ENCODE results near the gene DIPK1B. TPM values are rescaled to one million over a fixed set of nuclear protein-coding genes. Genes with fewer than 3 reads are reported as not detected.

The DIPK1B gene
- total and polyA plus RNA-seq, 2 experiments from 2014 or later, result 18.7 to 60.0 TPM

- Mint-ChIP-seq H3K36me3 (ENCODE audit: low read depth) (peaks cover 48% of the 10 kb centered on the region), H3K9me3 (no peaks in the 10 kb centered on the region; the same call in 1 of the 3 replicates), H3K27ac (no peak overlapping the region), H3K27me3 (ENCODE audit: insufficient read depth, low read depth, poor library complexity) (peaks cover 28% of the 10 kb centered on the region), H3K4me1 (peaks cover 18% of the 10 kb centered on the region), H3K4me3 (peak overlapping the region; percentile 93; the same call in 2 of the 3 replicates)
- Histone ChIP-seq H3K4me1 (ENCODE audit: insufficient read depth) (peaks cover 9% of the 10 kb centered on the region; the same call in 1 of the 2 replicates), H3F3A (replicated peaks; ENCODE audit: low read depth) (peaks cover 43% of the 10 kb centered on the region), H2AFZ (no peak overlapping the region; the same call in 1 of the 2 replicates), H3K27ac (ENCODE audit: low read depth) (no peak overlapping the region), H3K36me3 (ENCODE audit: insufficient read depth) (peaks cover 22% of the 10 kb centered on the region), H3K79me2 (replicated peaks; ENCODE audit: insufficient read depth) (peaks cover 35% of the 10 kb centered on the region), H3K4me3 (peak overlapping the region; percentile 99), H3K27me3 (ENCODE audit: insufficient read depth) (peaks cover 15% of the 10 kb centered on the region), H3K9me2 (ENCODE audit: insufficient read depth) (no peaks in the 10 kb centered on the region), H4K20me1 (replicated peaks; ENCODE audit: insufficient read depth) (peaks cover 31% of the 10 kb centered on the region), H3K4me2 (peak overlapping the region; percentile 94)
- DNase-seq (ENCODE audit: low spot score) (peak; percentile 79), ATAC-seq (peak; percentile 50)
- TF ChIP-seq EZH2phosphoT487 (IDR thresholded peaks at IDR 0.05; ENCODE audit: unreplicated experiment) (no peak), CTCF (conservative IDR thresholded peaks at IDR 0.05; ENCODE audit: low read depth in 2 of 2) (peak; percentile 56 to 79), ETS1 (IDR thresholded peaks at IDR 0.05) (peak; percentile 45; the same call in 1 of the 2 replicates), JUNB (IDR thresholded peaks at IDR 0.05; ENCODE audit: unreplicated experiment) (no peak), POLR2AphosphoS5 (IDR thresholded peaks at IDR 0.05; ENCODE audit: low read depth) (peak; percentile 95), REST (IDR thresholded peaks at IDR 0.05; ENCODE audit: unreplicated experiment) (no peak), CREB1 (CRISPR knock-in tag; IDR thresholded peaks at IDR 0.05; ENCODE audit: low read depth) (peak; percentile 88), EZH2 (IDR thresholded peaks at IDR 0.05; ENCODE audit: low read depth, unreplicated experiment) (no peak)
These were observed 15.7 kb downstream of the DIPK1B start for GRCh38 chr9:136728080-136728547.

Measured in GM23338 (cell line).